Lower leg skin (tissue), 3 donors: Measurements from ENCODE around the gene LCLAT1.

Experiments
- POLR2A ChIP-seq, 2 donors: fragments of 450-650 bp; IDR thresholded peaks; one replicate each; pipeline ENCODE4 v1.6.1; 2016 to 2017; ENCODE audit warnings: antibody characterized with exemption in 2 of 2, mild to moderate bottlenecking in 1 of 2, moderate library complexity in 1 of 2
- TF ChIP-seq, protein P1 (sequence below), 3 donors: fragments of 450-650 bp; IDR thresholded peaks; one replicate each; pipeline ENCODE4 v1.5.1; 2016; ENCODE audit warnings: antibody characterized with exemption in 3 of 3, mild to moderate bottlenecking in 3 of 3, moderate library complexity in 2 of 3

DNA sequence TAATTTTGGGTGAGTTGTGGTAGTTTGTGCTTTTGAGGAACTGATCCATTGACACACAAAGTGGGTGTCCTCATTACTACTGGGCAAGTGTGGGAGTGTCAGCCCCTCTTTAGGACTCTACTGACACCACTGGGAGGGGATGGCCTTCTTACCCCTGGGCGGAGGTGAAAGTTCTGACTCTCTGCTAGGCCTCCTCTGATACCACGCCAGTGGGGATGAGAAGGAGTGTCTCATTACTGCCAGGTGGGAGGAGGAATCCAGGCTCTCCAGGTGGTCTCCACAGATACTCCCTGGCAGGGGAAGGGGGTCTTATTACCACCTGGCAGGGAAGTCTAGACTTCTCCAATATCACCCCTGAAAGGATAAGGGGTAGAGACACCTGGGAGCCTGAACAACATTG, 9.1 kb downstream of the LCLAT1 start:
- TF ChIP-seq, protein P1, sequence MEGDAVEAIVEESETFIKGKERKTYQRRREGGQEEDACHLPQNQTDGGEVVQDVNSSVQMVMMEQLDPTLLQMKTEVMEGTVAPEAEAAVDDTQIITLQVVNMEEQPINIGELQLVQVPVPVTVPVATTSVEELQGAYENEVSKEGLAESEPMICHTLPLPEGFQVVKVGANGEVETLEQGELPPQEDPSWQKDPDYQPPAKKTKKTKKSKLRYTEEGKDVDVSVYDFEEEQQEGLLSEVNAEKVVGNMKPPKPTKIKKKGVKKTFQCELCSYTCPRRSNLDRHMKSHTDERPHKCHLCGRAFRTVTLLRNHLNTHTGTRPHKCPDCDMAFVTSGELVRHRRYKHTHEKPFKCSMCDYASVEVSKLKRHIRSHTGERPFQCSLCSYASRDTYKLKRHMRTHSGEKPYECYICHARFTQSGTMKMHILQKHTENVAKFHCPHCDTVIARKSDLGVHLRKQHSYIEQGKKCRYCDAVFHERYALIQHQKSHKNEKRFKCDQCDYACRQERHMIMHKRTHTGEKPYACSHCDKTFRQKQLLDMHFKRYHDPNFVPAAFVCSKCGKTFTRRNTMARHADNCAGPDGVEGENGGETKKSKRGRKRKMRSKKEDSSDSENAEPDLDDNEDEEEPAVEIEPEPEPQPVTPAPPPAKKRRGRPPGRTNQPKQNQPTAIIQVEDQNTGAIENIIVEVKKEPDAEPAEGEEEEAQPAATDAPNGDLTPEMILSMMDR (IDR thresholded peaks at IDR 0.05), result no peak
- no peak for TF ChIP-seq POLR2A (IDR thresholded peaks at IDR 0.05)
